Endothelial cell of umbilical vein (primary cell): ENCODE measurements around the gene ZBTB25. TPM values are rescaled to one million over a fixed set of nuclear protein-coding genes. Genes with fewer than 3 reads are reported as not detected.

ENCODE experiments used
- BruUV-seq: library from RNA; stranded (reverse); fragments of 400-500 nt; replicated peaks from 2 replicates; lab custom pipeline; 2021; lab: Mats Ljungman, UMichigan
- CTCF ChIA-PET: fragments of 300-600, 350-600 bp; sonication (Branson Sonifier 250); formaldehyde crosslinking; loops from one replicate; lab custom pipeline; 2021; ENCODE audit warnings: antibody characterized with exemption, inconsistent platforms; lab: Charles Lee
- POLR2A ChIA-PET: fragments of 300-600, 350-600 bp; sonication (Branson Sonifier 250); formaldehyde crosslinking; loops from one replicate; lab custom pipeline; 2021; ENCODE audit warnings: antibody characterized with exemption, inconsistent platforms; lab: Charles Lee
- DNase-seq: peaks from one replicate; pipeline ENCODE4 v3.0.0-alpha.2; 2011; ENCODE audit warnings: low read depth, low spot score
- FAIRE-seq: peaks from 2 replicates; lab custom pipeline; 2011; peaks lifted over from hg19 to GRCh38; lab: Jason Lieb, UNC
- H2AFZ ChIP-seq: 2 replicates; pipeline ENCODE4 v1.6.0; 2012; ENCODE audit warnings: low read depth, low read length, control low read depth, inconsistent platforms
- H3K27ac ChIP-seq: 2 replicates; pipeline ENCODE4 v1.5.1; 2011; ENCODE audit warnings: low read depth, mild to moderate bottlenecking, control low read depth, low read length, moderate library complexity; ENCODE audit not compliant: insufficient read depth
- H3K27me3 ChIP-seq, 2 experiments: 2 replicates each; pipeline versions ENCODE4 v1.6.0 to v1.6.1; 2011; ENCODE audit warnings: low read length in 2 of 2, mixed read lengths in 1 of 2; ENCODE audit not compliant: control insufficient read depth in 2 of 2, insufficient read depth in 2 of 2
- H3K36me3 ChIP-seq, 2 experiments: 2 replicates in 1 of 2; 3 replicates in 1 of 2; pipeline ENCODE4 v1.5.1; 2011; ENCODE audit warnings: low read length in 2 of 2, mild to moderate bottlenecking in 1 of 2, moderate library complexity in 1 of 2; ENCODE audit not compliant: control insufficient read depth in 2 of 2, insufficient read depth in 2 of 2; ENCODE audit errors: extremely low read depth in 1 of 2
- H3K4me1 ChIP-seq: 3 replicates; pipeline ENCODE4 v1.5.1; 2011; ENCODE audit warnings: mild to moderate bottlenecking, low read length; ENCODE audit not compliant: control insufficient read depth, insufficient read depth; ENCODE audit errors: extremely low read depth
- H3K4me2 ChIP-seq: 2 replicates; pipeline ENCODE4 v1.6.1; 2011; ENCODE audit warnings: low read length, control low read depth, mixed read lengths; ENCODE audit not compliant: insufficient read depth
- H3K4me3 ChIP-seq, 3 experiments: fragments of 200-600 bp in 1 of 3; sonication (generic), shearing (Covaris generic) in 1 of 3; replicated peaks in 1 of 3; 2 replicates each; pipeline ENCODE4 v1.5.1; 2011 to 2016; ENCODE audit warnings: control low read depth in 3 of 3, low read length in 3 of 3, mild to moderate bottlenecking in 2 of 3, inconsistent platforms in 1 of 3, low read depth in 1 of 3, moderate library complexity in 1 of 3; ENCODE audit not compliant: insufficient read depth in 1 of 3
- H3K79me2 ChIP-seq: 2 replicates; pipeline ENCODE4 v1.6.0; 2012; ENCODE audit warnings: low read length, inconsistent platforms; ENCODE audit not compliant: control insufficient read depth, insufficient read depth
- H3K9ac ChIP-seq: replicated peaks from 2 replicates; pipeline ENCODE3; 2011; ENCODE audit warnings: low read length, control low read depth; ENCODE audit not compliant: insufficient read depth; ENCODE audit errors: extremely low read depth
- H3K9me1 ChIP-seq: replicated peaks from 3 replicates; pipeline ENCODE4 v1.6.0; 2011; ENCODE audit warnings: mild to moderate bottlenecking, low read length; ENCODE audit not compliant: control insufficient read depth, insufficient read depth; ENCODE audit errors: extremely low read depth
- H3K9me3 ChIP-seq: replicated peaks from 2 replicates; pipeline ENCODE4 v1.5.1; 2012; ENCODE audit warnings: low read length, inconsistent platforms; ENCODE audit not compliant: control insufficient read depth, insufficient read depth
- H4K20me1 ChIP-seq: replicated peaks from 2 replicates; pipeline ENCODE3; 2011; ENCODE audit warnings: mild to moderate bottlenecking, low read length; ENCODE audit not compliant: control insufficient read depth, insufficient read depth; ENCODE audit errors: extremely low read depth
- EZH2 ChIP-seq: IDR thresholded peaks from 2 replicates; pipeline ENCODE4 v1.6.1; 2012; ENCODE audit warnings: borderline replicate concordance, low read depth, mild to moderate bottlenecking, moderate library complexity, low read length, inconsistent platforms; ENCODE audit not compliant: severe bottlenecking
- FOS ChIP-seq: IDR thresholded peaks from 2 replicates; pipeline ENCODE4 v1.6.1; 2011; ENCODE audit warnings: mild to moderate bottlenecking, low read length, moderate library complexity, borderline replicate concordance; ENCODE audit not compliant: insufficient read depth
- GATA2 ChIP-seq: IDR thresholded peaks from 2 replicates; pipeline ENCODE4 v1.7.0; 2011; ENCODE audit warnings: low read depth, mild to moderate bottlenecking, moderate library complexity, mixed read lengths, low read length; ENCODE audit not compliant: insufficient read length, insufficient read depth
- JUN ChIP-seq: IDR thresholded peaks from 2 replicates; pipeline ENCODE4 v1.6.1; 2011; ENCODE audit warnings: borderline replicate concordance, low read depth; ENCODE audit not compliant: insufficient read length, insufficient read depth
- MYC ChIP-seq: IDR thresholded peaks from one replicate; pipeline ENCODE4 v1.6.1; 2011; ENCODE audit warnings: mild to moderate bottlenecking, low read depth, low read length
- POLR2A ChIP-seq: IDR thresholded peaks from 2 replicates; pipeline ENCODE4 v1.6.1; 2012; ENCODE audit warnings: low read depth, mild to moderate bottlenecking, control low read depth, low read length
- POLR2AphosphoS5 ChIP-seq: IDR thresholded peaks from 2 replicates; pipeline ENCODE4 v1.6.1; 2012; ENCODE audit warnings: low read depth, mild to moderate bottlenecking, control low read depth, low read length, moderate library complexity; ENCODE audit not compliant: insufficient read depth
- dilution Hi-C: fragments of 300-500 bp; cut with MboI; formaldehyde crosslinking; loops from one replicate; pipeline ENCODE4 v1.15.0; 2019; ENCODE audit warnings: low sequenced_read_pairs; ENCODE audit not compliant: extremely low pct_ligation_motif_present
- intact Hi-C: fragments of 100-400 bp; cut with micrococcal nuclease; formaldehyde crosslinking; loops from one replicate; pipeline ENCODE4 v1.10.0; 2022
- polyA plus RNA-seq, 4 experiments: library from polyadenylated mRNA; depleted of rRNA in 3 of 4; stranded (reverse) in 3 of 4; unstranded in 1 of 4; fragments of >200 nt; gene quantifications; 2 replicates each; pipeline versions ENCODE4 v1.2.1 to v1.2.3, GENCODE V29; 2011 to 2012; ENCODE audit warnings: missing spikeins in 1 of 4
- total RNA-seq: library from RNA; stranded (reverse); gene quantifications from 2 replicates; pipeline ENCODE4 v1.2.3, GENCODE V29; 2021
- TF ChIP-seq, protein P1 (sequence below), 2 donors: IDR thresholded peaks; 1 replicate in 1 of 2; 2 replicates in 1 of 2; pipeline ENCODE4 v1.5.1; 2011; ENCODE audit warnings: low read length in 2 of 2, mild to moderate bottlenecking in 2 of 2, moderate library complexity in 2 of 2, control low read depth in 1 of 2, inconsistent platforms in 1 of 2, low read depth in 1 of 2; ENCODE audit not compliant: insufficient read depth in 1 of 2; ENCODE audit errors: extremely low read depth in 1 of 2
- TF ChIP-seq, protein P2 (sequence below): IDR thresholded peaks from 2 replicates; pipeline ENCODE4 v1.6.1; 2011; ENCODE audit not compliant: insufficient read depth, insufficient read length

Gene ZBTB25
- total and polyA plus RNA-seq, 2 donors (not counting 3 experiments of a cell fraction or from before 2014, with no cell fraction given), result 3.2 to 7.7 TPM

- CTCF ChIA-PET, result interaction anchor here (1.2 to 7.7 kb wide), 4 partner anchors 10 to 132 kb away, joined by 4 to 123 read pairs (median 6); partner anchors contain the start of gene MTHFD1
- intact Hi-C loops, result loop anchor here (5.0 kb wide), 1 partner anchor 679 kb away; no protein-coding TSS in a partner anchor
Measured at GRCh38 chr14:64476438-64476837, 27.2 kb downstream of the ZBTB25 start.

More at GRCh38 chr14:64476438-64476837, 27.2 kb downstream of the ZBTB25 start:
- Histone ChIP-seq H3K4me3 (no peak overlapping the region), H3K27me3 (no peaks in the 10 kb centered on the region), H4K20me1 (no peaks in the 10 kb centered on the region), H3K9me1 (no peaks in the 10 kb centered on the region), H3K4me1 (no peaks in the 10 kb centered on the region), H3K36me3 (no peaks in the 10 kb centered on the region), H2AFZ (no peak overlapping the region), H3K27ac (no peak overlapping the region), H3K9ac (no peak overlapping the region), H3K4me2 (no peak overlapping the region), H3K9me3 (no peaks in the 10 kb centered on the region), H3K79me2 (no peaks in the 10 kb centered on the region)
- BruUV-seq, result no TSS peak
- POLR2A ChIA-PET, result no interaction called here
- TF ChIP-seq, protein P1, sequence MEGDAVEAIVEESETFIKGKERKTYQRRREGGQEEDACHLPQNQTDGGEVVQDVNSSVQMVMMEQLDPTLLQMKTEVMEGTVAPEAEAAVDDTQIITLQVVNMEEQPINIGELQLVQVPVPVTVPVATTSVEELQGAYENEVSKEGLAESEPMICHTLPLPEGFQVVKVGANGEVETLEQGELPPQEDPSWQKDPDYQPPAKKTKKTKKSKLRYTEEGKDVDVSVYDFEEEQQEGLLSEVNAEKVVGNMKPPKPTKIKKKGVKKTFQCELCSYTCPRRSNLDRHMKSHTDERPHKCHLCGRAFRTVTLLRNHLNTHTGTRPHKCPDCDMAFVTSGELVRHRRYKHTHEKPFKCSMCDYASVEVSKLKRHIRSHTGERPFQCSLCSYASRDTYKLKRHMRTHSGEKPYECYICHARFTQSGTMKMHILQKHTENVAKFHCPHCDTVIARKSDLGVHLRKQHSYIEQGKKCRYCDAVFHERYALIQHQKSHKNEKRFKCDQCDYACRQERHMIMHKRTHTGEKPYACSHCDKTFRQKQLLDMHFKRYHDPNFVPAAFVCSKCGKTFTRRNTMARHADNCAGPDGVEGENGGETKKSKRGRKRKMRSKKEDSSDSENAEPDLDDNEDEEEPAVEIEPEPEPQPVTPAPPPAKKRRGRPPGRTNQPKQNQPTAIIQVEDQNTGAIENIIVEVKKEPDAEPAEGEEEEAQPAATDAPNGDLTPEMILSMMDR (IDR thresholded peaks at IDR 0.05; ENCODE audit: extremely low read depth in 1 of 2, insufficient read depth in 1 of 2, low read depth in 1 of 2, low read length in 2 of 2), result no peak
- TF ChIP-seq, protein P2, sequence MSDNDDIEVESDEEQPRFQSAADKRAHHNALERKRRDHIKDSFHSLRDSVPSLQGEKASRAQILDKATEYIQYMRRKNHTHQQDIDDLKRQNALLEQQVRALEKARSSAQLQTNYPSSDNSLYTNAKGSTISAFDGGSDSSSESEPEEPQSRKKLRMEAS, result no peak
- TF ChIP-seq POLR2A (no peak), FOS (no peak), GATA2 (no peak), JUN (no peak), POLR2AphosphoS5 (no peak), MYC (no peak), EZH2 (no peak)
- FAIRE-seq (no peak), DNase-seq (no peak)
- dilution Hi-C loops, result no loop called here
